Adrenal gland (tissue), 5 donors: ENCODE measurements around the gene SMAD3.

Experiments used
- CTCF ChIP-seq, 6 experiments: fragments of 450-650 bp in 4 of 6; fragments of 200-600 bp in 2 of 6; sonication (generic) in 1 of 6; IDR thresholded peaks; 1 replicate in 5 of 6; 2 replicates in 1 of 6; pipeline versions ENCODE4 v1.5.1 to v1.8.0; 2016 to 2021; ENCODE audit warnings: antibody characterized with exemption in 6 of 6, mild to moderate bottlenecking in 2 of 6, moderate library complexity in 1 of 6
- POLR2A ChIP-seq, 2 donors: fragments of 450-650 bp; IDR thresholded peaks; one replicate each; pipeline ENCODE4 v1.6.1; 2017; ENCODE audit warnings: antibody characterized with exemption in 2 of 2, mild to moderate bottlenecking in 2 of 2, moderate library complexity in 1 of 2
- donor health status: DM: no; HTN: no; CAD: no.

GRCh38 chr15:67242708-67243111 lies 177.3 kb downstream of the SMAD3 start:
- TF ChIP-seq CTCF (IDR thresholded peaks at IDR 0.05) (no peak), POLR2A (IDR thresholded peaks at IDR 0.05) (no peak)
